Measurements from ENCODE around the gene CFAP68.

- no peak for TF ChIP-seq SUZ12 (IDR thresholded peaks at IDR 0.05; ENCODE audit: extremely low read depth, insufficient read depth, insufficient read length)
- no peak for TF ChIP-seq ZNF274 (IDR thresholded peaks at IDR 0.05; ENCODE audit: low read depth, low read length)
Observed at GRCh38 chr11:111851067-111851466, 28.3 kb upstream of the CFAP68 start.

Data from NT2/D1 (cell line).